IPS DF 6.9 (cell line): ENCODE data around the gene GOLGA5.
"Not testable (repeated sequence)": the region's sequence is repeated elsewhere in the genome, so short reads cannot be mapped to it uniquely, and the experiment has no call there.

Source experiments
- DNase-seq: peaks from one replicate; pipeline ENCODE4 v3.0.0-alpha.2; 2013; ENCODE audit warnings: low read depth, low spot score
- H3K27ac ChIP-seq: one replicate; pipeline ENCODE4 v1.5.1; 2013; ENCODE audit warnings: low read length, control low read depth
- H3K27me3 ChIP-seq: 2 replicates; pipeline ENCODE4 v1.6.1; 2013; ENCODE audit warnings: mild to moderate bottlenecking, low read length; ENCODE audit not compliant: control insufficient read depth, insufficient read depth
- H3K36me3 ChIP-seq: 2 replicates; pipeline ENCODE4 v1.6.1; 2013; ENCODE audit warnings: low read length; ENCODE audit not compliant: control insufficient read depth, insufficient read depth
- H3K4me1 ChIP-seq: 2 replicates; pipeline ENCODE4 v1.6.1; 2013; ENCODE audit warnings: low read length; ENCODE audit not compliant: control insufficient read depth, insufficient read depth
- H3K4me3 ChIP-seq: 2 replicates; pipeline ENCODE4 v1.5.1; 2013; ENCODE audit warnings: mild to moderate bottlenecking, low read length
- H3K9me3 ChIP-seq: 2 replicates; pipeline ENCODE4 v1.6.1; 2013; ENCODE audit warnings: low read length, inconsistent platforms; ENCODE audit not compliant: control insufficient read depth, insufficient read depth
- WGBS: extraction: QIAGEN DNeasy Blood & Tissue Kit; methylation state at CpG from one replicate; pipeline ENCODE4 v1.1.7; 2013; ENCODE audit warnings: mixed read lengths, missing lambda C conversion rate; ENCODE audit not compliant: insufficient read length, insufficient coverage; 5-methylcytosine and 5-hydroxymethylcytosine counted together

The GOLGA5 gene

DNA sequence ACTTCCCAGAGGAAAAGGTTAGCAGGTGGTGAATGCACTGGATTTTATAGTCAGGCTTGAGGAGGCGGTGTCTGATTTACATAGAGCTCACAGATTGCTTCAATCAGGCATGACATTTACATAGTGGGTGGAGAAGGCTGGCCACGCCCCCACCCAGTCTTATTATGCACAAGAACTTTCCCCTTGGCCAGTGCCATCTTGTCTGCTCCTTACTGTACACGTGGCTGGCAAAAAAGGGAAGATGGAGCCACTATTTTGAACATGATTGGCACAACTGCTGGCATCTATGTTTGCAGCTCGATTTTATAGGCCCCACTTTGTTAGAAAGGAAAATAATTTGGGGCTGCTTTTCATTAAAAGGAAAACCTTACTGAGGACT lies 34.8 kb upstream of the GOLGA5 start:
- no peak overlapping the region for H3K4me3 ChIP-seq
- no peaks in the 10 kb centered on the region for H3K4me1 ChIP-seq
- H3K27ac ChIP-seq = no peak overlapping the region
- WGBS = no CpG with 5 or more reads among the region's 4 CpGs
- H3K9me3 ChIP-seq = no peaks in the 10 kb centered on the region
- no peaks in the 10 kb centered on the region for H3K27me3 ChIP-seq
- H3K36me3 ChIP-seq = no peaks in the 10 kb centered on the region
- DNase-seq = no peak

DNA sequence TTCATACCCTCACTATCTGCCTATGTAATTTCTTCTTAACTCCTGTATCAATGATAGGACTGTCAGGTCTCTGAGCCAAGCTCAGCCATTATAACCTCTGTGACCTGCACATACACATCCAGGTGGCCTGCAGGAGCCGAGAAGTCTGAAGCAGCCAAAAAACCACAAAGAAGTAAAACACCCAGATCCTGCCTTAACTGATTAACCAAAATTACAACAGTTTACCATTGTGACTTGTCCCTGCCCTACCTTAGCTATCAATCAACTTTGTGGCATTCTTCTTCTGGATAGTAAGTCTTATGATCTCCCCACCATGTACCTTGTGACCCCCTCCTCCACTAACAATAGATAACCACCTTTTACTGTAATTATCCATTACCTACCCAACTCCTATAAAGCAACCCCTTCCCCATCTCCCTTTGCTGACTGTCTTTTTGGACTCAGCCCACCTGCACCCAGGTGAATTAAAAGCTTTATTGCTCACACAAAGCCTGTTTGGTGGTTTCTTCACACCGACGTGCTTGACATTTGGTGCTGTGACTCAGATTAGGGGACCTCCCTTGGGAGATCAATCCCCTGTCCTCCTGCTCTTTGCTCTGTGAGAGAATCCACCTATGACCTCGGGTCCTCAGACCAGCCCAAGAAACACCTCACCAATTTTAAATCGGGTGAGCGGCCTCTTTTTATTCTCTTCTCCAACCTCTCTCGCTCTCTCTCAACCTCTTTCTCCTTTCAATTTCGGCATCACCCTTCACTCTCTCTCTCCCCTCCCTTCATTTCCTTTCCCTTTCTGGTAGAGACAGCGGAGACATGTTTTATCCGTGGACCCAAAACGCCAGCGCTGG lies 34.2 kb upstream of the GOLGA5 start:
- no peak overlapping the region for H3K4me3 ChIP-seq
- H3K4me1 ChIP-seq = no peaks in the 10 kb centered on the region
- 100% methylated on average over 2 of the region's 12 CpGs for WGBS
- no peaks in the 10 kb centered on the region for H3K9me3 ChIP-seq
- no peak overlapping the region for H3K27ac ChIP-seq
- DNase-seq = no peak
- H3K27me3 ChIP-seq = no peaks in the 10 kb centered on the region
- H3K36me3 ChIP-seq = no peaks in the 10 kb centered on the region

DNA sequence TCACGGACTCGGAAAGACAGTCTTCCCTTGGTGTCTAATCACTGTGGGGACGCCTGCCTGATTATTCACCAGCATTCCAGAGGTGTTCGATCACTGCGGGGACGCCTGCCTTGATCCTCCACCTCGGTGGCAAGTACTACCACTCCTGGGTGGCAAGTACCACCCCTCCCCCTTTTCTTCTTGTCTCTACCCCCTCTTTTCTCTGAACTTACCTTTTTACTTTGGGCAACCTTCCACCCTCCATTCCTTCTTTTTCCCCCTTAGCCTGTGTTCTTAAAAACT lies 33.6 kb upstream of the GOLGA5 start:
- no peak overlapping the region for H3K4me3 ChIP-seq
- DNase-seq = no peak
- H3K4me1 ChIP-seq = no peaks in the 10 kb centered on the region
- no peak overlapping the region for H3K27ac ChIP-seq
- WGBS = no CpG with 5 or more reads among the region's 7 CpGs
- H3K27me3 ChIP-seq = no peaks in the 10 kb centered on the region
- H3K36me3 ChIP-seq = no peaks in the 10 kb centered on the region
- no peaks in the 10 kb centered on the region for H3K9me3 ChIP-seq

DNA sequence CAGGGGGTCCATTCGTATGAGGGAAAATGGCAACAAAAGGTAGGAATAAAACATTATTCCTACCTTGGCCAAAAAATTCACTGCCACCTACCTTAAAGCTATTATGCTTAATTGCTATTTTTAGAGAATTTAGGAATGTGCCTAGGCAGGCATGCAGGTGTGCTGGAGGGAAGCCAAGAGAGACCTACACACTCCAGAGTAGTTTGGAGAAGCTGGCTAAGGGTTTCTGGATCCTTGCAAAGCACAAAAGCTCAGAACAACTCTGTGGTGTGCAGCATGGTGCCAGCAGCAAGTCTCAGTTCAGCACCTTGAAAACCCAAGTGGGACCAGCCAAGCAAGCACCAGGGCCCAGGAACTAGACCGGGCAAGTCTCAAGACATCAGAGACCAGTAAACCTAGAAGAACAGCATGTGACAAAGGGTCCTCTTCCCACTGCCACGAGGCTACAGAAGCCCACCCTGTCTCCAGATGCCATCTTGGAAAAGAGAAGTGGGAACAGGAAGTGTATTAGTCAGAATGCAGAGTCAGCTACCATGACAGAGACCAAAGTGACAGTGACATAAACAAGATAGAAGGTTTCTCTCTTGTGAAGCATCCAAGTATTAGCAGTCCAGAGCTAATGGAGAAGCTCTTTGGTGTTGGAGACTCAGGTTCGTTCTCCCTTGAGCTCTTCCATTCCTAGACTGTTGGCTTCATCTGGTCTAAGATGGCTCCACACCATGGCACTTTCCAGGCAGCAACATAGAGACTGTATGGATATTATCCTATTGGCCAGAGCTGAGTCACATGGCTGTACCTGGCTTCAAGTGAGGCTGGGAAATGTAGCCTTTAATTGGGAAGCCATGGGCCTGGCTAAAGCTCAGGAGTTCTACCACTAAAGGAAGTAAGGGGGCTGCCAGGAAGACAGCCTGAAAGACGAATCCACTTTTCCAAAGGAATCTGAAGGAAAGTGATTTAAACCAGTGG lies 30.2 kb upstream of the GOLGA5 start:
- DNase-seq, H3K36me3 ChIP-seq, H3K4me1 ChIP-seq, H3K27ac ChIP-seq, H3K9me3 ChIP-seq, H3K27me3 ChIP-seq, H3K4me3 ChIP-seq: not testable (repeated sequence)
- no CpG with 5 or more reads among the region's 5 CpGs for WGBS

DNA sequence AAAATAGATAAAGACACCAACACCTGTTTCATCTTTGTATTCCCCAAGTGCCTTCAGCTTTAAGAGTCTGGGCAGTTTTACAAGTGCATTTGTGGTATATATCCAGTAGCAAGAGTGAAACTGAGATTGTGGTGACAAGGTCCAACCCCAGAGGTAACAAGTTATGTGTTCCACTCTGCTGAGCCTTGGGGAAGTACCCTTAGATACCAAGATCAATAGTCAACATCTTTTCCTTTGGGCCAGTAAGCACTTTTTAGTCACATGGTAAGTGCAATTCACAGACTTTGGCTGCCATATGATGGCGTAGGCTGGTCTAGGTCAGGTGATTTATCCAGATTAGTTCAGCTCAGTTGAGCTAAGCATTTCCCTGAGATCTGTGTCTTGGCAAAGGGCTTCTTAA lies 25.9 kb upstream of the GOLGA5 start:
- H3K4me1 ChIP-seq, H3K4me3 ChIP-seq, H3K9me3 ChIP-seq, H3K27ac ChIP-seq, H3K27me3 ChIP-seq, DNase-seq, H3K36me3 ChIP-seq: not testable (repeated sequence)
- WGBS = no CpG with 5 or more reads among the region's 1 CpG

DNA sequence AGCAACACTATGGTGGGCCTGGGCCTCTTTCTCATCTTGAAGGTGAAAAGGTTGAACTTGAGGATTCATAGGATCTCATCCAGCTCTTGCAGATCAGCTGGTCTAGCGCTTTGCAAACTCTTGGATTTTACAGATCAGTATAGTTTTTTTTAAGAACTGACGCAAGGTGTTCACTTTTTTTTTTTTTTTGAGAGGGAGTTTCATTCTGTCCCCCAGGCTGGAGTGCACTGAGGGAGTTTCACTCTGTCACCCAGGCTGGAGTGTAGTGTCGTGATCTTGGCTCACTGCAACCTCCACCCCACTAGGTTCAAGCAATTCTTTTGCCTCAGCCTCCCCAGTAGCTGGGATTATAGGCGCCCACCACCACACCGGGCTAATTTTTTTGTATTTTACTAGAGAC lies 25.3 kb upstream of the GOLGA5 start:
- H3K36me3 ChIP-seq = no peaks in the 10 kb centered on the region
- H3K9me3 ChIP-seq = no peaks in the 10 kb centered on the region
- no peaks in the 10 kb centered on the region for H3K4me1 ChIP-seq
- H3K27me3 ChIP-seq = no peaks in the 10 kb centered on the region
- WGBS = no CpG with 5 or more reads among the region's 5 CpGs
- no peak overlapping the region for H3K27ac ChIP-seq
- no peak overlapping the region for H3K4me3 ChIP-seq
- no peak for DNase-seq

DNA sequence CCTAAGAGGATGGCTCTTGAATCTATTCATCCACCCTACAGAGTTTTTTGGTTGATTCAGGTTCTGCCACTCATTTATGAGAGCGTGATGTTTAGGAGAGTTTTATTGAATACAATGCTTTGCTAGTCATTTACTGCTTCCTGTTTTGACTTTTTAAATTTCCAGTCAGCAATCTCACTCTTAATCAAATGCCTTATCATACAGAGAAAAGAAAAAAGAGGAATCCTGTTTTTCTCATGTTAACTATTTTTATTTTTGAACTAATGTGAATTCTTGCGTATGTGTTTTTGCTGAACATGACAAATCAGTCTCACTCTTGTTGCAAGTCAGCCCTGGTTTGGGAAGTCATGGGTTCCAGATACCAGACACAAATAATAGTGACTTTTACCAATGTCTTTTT lies 23.6 kb upstream of the GOLGA5 start:
- WGBS = no CpG with 5 or more reads among the region's 2 CpGs
- no peak for DNase-seq
- Histone ChIP-seq H3K27me3 (no peaks in the 10 kb centered on the region), H3K27ac (no peak overlapping the region), H3K4me1 (no peaks in the 10 kb centered on the region), H3K36me3 (no peaks in the 10 kb centered on the region), H3K4me3 (no peak overlapping the region), H3K9me3 (no peaks in the 10 kb centered on the region)

DNA sequence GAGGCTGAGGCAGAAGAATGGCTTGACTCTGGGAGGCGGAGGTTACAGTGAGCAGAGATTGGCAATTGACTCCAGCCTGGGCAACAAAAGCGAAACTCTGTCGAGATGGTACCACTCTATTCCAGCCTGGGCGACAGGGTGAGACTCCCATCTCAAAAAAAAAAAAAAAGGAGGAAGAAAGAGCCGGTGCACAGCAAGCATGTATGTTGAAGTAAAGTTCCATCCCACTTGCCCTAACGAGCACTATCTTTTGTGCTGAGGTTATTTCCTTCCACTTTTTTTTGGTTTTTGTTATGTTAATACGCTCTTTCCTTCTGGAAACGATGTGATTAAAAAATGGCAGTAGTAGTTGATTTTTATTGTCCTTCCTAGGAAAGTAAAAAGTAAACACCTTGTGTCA lies 19.5 kb upstream of the GOLGA5 start:
- DNase-seq = no peak
- Histone ChIP-seq H3K27me3 (no peaks in the 10 kb centered on the region), H3K27ac (no peak overlapping the region), H3K9me3 (no peaks in the 10 kb centered on the region), H3K4me1 (no peaks in the 10 kb centered on the region), H3K36me3 (no peaks in the 10 kb centered on the region), H3K4me3 (no peak overlapping the region)
- no CpG with 5 or more reads among the region's 8 CpGs for WGBS

DNA sequence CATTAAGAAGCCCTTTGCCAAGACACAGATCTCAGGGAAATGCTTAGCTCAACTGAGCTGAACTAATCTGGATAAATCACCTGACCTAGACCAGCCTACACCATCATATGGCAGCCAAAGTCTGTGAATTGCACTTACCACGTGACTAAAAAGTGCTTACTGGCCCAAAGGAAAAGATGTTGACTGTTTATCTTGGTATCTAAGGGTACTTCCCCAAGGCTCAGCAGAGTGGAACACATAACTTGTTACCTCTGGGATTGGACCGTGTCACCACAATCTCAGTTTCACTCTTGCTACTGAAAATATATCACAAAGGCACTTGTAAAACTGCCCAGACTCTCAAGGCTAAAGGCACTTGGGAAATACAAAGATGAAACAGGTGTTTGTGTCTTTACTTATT lies 18.8 kb upstream of the GOLGA5 start:
- H3K36me3 ChIP-seq, H3K9me3 ChIP-seq, H3K27ac ChIP-seq, H3K4me1 ChIP-seq, H3K4me3 ChIP-seq, H3K27me3 ChIP-seq, DNase-seq: not testable (repeated sequence)
- WGBS = no CpG with 5 or more reads among the region's 2 CpGs

DNA sequence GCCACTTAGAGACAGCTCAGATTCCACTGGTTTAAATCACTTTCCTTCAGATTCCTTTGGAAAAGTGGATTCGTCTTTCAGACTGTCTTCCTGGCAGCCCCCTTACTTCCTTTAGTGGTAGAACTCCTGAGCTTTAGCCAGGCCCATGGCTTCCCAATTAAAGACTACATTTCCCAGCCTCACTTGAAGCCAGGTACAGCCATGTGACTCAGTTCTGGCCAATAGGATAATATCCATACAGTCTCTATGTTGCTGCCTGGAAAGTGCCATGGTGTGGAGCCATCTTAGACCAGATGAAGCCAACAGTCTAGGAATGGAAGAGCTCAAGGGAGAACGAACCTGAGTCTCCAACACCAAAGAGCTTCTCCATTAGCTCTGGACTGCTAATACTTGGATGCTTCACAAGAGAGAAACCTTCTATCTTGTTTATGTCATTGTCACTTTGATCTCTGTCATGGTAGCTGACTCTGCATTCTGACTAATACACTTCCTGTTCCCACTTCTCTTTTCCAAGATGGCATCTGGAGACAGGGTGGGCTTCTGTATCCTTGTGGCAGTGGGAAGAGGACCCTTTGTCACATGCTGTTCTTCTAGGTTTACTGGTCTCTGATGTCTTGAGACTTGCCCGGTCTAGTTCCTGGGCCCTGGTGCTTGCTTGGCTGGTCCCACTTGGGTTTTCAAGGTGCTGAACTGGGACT lies 15.1 kb upstream of the GOLGA5 start:
- H3K36me3 ChIP-seq, H3K9me3 ChIP-seq, DNase-seq, H3K27ac ChIP-seq, H3K27me3 ChIP-seq, H3K4me3 ChIP-seq, H3K4me1 ChIP-seq: not testable (repeated sequence)
- no CpG with 5 or more reads among the region's 3 CpGs for WGBS
